ENCODE results near the gene SEL1L3.
"Not testable (repeated sequence)": the region's sequence is repeated elsewhere in the genome, so short reads cannot be mapped to it uniquely, and the experiment has no call there.

SEL1L3 gene

DNA sequence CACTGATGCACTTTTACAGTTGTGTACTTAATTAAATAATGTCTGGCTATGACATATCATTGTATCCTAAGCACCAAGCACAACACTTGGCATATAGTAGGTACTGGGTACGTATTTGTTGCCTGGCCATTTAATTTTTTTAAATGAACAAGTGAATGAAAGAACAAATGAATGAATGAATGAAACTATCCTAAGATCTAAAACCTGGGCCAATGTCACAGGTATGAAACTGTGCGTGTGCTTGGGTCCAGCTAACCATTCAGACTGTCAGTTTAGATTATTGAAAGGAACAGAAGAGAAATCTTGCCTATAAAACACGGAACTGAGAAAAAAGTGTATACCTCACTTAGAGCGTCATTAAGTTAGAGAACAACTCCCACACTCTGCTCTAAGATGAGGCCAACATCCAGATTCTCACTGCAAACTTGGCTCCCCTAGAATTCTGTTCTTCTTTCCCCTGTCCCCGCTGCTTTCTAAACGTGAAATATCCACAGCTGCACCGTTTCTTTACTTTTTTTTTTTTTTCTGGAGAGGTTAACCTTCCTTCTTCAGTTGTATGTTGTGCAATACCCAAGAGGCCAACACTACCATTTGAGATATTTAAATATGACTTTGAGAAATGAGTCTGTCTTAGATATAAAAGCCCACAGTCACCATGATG is 17.3 kb upstream of the SEL1L3 start:
- FAIRE-seq (no peak), DNase-seq (ENCODE audit: insufficient read length, low spot score) (no peak)

DNA sequence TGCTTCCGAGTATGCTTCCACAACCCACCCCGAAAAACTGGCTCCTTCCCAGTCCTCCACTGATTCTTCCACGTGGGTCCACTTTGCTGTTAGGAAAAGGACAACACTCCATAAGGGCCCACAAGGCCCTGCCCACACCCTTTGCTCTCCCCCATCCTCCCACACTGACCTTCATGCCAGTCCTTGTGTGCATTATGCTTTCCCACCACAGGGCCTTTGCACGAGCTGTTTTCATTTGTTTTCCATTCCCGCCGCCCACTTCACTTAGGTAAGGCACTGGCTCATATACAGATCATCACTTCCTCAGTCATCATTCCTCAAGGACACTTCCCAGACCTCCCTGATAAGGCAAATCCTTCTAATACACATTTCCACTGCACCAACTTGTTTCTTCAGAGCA is 16.8 kb upstream of the SEL1L3 start:
- no peak for FAIRE-seq
- DNase-seq (ENCODE audit: insufficient read length, low spot score) = no peak

GRCh38 chr4:25879091-25879584 is 16.4 kb upstream of the SEL1L3 start:
- DNase-seq (ENCODE audit: insufficient read length, low spot score) (no peak), FAIRE-seq (no peak)

- FAIRE-seq (no peak), DNase-seq (ENCODE audit: insufficient read length, low spot score) (no peak)
Observed at GRCh38 chr4:25878676-25879075, 15.9 kb upstream of the SEL1L3 start.

DNA sequence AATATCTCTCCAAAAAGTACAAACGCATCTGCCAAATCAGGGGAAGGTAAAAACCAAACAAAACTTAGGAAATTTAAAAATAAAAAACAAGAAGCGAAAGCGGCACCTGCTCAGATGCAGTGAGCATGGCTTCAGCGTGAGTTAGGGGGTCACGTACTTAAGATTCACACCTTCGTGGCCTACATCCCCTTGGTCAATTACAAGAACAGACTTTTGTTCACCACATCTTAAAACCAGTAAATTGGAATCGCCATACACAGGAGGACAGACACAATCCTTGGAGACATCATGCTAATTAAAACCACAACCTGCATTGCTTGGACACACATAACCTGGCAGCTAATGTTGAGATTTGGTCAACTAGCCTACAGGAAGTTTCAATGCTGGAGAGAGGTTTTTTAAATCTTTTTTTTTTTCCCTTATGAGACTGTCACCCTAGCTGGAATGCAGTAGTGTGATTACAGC is 12.5 kb upstream of the SEL1L3 start:
- DNase-seq (ENCODE audit: insufficient read length, low spot score) (no peak), FAIRE-seq (no peak)

DNA sequence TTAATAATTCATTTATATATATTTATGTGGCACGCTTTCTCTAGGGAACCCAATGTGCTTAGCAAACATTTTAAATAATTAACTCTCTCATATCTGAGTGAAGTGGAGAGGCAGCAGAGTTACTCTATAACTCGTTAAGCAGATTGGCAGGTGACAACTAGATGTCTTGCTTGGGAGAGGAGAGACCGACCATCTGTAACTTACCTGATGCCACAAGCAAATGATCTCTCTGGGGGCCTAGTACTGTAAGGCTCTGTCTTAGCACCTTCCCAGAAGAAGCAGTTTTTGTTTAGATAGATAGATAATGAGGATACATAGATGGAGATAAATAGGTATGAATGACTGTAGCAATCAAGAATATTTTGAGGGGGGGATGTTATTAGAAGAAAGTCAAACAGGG is 11.9 kb upstream of the SEL1L3 start:
- FAIRE-seq = no peak
- DNase-seq (ENCODE audit: insufficient read length, low spot score) = no peak

DNA sequence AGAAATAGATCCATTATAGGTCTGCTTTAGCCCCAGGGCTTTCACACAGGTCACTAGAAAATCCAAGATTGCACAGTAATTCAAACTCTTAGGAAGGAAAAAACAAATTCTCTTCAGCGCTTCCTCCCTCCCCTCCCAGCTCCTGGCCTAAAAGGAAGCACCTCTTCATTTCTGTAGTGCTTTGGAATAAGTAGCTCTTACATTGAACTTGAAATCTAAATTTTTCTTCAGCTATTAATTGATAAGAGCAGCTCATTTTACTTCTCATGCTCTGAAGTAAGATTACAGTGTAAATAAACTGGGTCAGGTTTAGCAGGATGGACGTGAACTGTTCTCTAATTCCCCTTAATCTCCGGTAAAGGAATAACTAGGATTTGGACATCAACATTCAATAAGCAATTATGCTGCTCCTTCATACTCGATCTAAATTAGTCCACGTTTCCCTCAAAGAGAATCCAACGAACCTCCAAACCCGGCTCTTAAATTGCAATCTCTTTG is 10.9 kb upstream of the SEL1L3 start:
- FAIRE-seq (no peak), DNase-seq (ENCODE audit: insufficient read length, low spot score) (no peak)

DNA sequence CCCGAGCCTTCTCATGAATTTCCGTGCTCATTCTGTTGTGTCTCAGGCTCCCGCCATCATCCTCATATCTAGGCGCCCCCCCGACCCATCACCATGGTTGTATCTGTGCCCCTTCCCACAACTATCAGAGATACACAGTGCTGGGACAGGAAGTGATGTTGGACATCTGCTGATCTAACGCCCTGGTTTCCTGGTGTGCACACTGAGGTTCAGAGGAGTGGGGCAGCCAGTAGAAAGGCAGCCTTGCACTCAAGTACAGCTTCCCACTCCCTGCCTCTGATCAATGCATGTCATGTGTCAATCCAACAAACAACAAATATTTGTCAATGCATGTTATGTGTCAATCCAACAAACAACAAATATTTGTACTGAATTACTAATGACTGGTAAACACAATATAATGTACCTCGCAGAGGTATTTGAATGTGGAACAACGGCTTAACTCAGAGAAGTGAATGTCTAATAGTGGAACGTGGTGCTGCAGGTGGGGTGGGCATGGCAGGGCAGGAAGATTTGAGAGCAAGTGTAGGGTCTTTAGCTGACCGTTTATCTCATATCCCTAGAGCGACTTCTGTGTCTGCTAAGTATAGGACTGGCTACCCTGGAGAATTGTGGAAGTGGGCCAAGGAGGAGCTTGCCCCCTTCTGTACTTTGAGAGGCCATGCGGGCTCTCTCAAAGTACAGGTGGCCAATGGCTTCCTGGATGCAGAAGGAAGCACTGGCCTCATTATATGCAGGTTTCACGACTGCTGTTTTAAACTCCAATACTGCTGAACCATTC is 10.3 kb upstream of the SEL1L3 start:
- FAIRE-seq = no peak

DNA sequence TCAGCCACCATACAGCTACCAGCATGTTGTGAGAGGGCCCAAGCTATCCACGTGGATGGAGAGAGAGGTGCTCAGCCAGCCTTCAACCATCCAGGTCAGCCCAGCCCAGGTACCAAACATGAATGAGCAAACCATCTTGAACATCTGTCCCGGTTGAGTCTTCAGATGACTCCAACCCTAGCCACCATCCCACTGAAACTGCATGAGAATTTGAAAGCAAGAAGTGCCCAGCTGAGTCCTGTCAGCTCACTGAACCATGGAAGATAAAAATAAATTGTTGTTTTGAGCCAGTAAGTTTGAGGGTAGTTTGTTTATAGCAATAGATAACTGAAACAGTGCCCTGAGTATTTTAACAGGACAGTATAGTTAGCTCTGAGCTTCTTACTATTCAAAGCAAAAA is 7.3 kb upstream of the SEL1L3 start:
- no peak for FAIRE-seq
- DNase-seq (ENCODE audit: insufficient read length, low spot score) = no peak

More for the DNA sequence above, 10.3 kb upstream of the SEL1L3 start:
- no peak for DNase-seq (ENCODE audit: insufficient read length, low spot score)

- no peak for FAIRE-seq
Observed at GRCh38 chr4:25867781-25868294, 5.0 kb upstream of the SEL1L3 start.

GRCh38 chr4:25866401-25866800 is 3.6 kb upstream of the SEL1L3 start:
- not testable (repeated sequence) for FAIRE-seq; DNase-seq (ENCODE audit: insufficient read length, low spot score)

More at GRCh38 chr4:25867781-25868294, 5.0 kb upstream of the SEL1L3 start:
- DNase-seq (ENCODE audit: insufficient read length, low spot score) = no peak

GRCh38 chr4:25865586-25865985 is 2.8 kb upstream of the SEL1L3 start:
- DNase-seq (ENCODE audit: insufficient read length, low spot score) (no peak), FAIRE-seq (no peak)

GRCh38 chr4:25863831-25864418 is 1.1 kb upstream of the SEL1L3 start:
- no peak for DNase-seq (ENCODE audit: insufficient read length, low spot score)
- no peak for FAIRE-seq

GRCh38 chr4:25863347-25863784 is 578 bp upstream of the SEL1L3 start:
- FAIRE-seq (no peak), DNase-seq (ENCODE audit: insufficient read length, low spot score) (no peak)

GRCh38 chr4:25861951-25862410 is 807 bp downstream of the SEL1L3 start:
- FAIRE-seq = no peak
- no peak for DNase-seq (ENCODE audit: insufficient read length, low spot score)

GRCh38 chr4:25861280-25861950 is 1.4 kb downstream of the SEL1L3 start:
- FAIRE-seq = no peak
- no peak for DNase-seq (ENCODE audit: insufficient read length, low spot score)

GRCh38 chr4:25860586-25861279 is 2.1 kb downstream of the SEL1L3 start:
- DNase-seq (ENCODE audit: insufficient read length, low spot score) = no peak
- no peak for FAIRE-seq

DNA sequence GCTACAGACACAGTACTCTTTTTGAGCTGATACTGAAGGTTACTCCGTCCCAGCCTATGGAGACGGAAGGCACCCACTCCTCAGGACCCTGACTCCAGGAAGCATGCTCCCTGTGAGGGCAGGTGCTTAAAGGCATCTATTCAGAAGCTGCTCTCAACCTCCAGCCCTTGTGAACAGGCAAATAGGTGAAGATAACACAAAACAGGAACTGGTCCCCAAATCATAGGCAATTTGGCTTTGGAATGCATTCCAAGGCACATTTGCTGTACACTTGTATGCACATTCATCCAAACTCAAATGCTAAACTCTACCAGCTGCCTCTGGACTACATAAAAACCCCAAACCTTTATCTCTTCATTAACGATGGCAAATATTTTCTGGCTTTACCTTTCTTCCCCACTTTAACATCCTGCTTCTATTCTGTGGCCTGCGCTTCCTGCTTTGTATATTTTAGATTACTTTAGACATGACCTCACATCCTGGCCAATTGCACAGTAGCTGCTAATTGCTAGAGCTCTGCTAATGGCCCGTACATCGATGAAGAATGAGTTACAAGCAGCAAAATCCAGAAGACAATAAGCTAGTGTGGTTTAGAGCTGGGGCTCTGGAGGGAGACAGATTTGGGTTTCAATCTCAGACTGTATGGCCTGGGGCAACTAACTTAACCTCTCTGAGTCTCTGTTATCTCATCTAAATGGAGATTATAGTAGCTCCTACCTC is 3.2 kb downstream of the SEL1L3 start:
- no peak for FAIRE-seq
- no peak for DNase-seq (ENCODE audit: insufficient read length, low spot score)

DNA sequence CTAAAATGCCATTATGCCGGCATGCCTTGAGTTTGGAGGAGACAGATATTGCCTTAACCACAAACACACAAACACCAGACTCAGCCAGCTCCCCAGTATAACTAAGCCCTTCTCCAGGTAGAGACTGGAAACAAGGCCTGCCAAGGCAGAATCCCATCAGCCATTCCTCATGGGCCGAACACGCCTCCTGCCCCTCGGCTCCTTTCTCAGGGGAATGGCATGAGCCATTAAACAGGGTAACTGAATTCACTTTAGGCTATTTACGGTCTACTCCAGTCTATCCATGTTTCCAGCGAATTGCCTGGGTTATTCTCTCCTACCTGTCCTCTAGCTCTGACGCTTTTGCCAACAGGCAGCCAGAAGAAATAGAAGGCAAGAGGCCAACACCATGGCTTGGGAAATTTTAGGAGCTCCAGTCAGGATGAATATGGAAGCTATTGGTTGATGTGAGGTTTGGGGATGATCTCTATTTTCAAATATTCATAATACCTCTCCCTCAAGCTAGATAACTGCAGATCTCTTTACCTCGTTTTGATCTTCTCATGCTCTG is 4.9 kb downstream of the SEL1L3 start:
- DNase-seq (ENCODE audit: insufficient read length, low spot score) (no peak), FAIRE-seq (no peak)

Measured in HTR-8/SVneo (cell line).